Measurements from ENCODE around the gene CHST6.

CHST6 gene

DNA sequence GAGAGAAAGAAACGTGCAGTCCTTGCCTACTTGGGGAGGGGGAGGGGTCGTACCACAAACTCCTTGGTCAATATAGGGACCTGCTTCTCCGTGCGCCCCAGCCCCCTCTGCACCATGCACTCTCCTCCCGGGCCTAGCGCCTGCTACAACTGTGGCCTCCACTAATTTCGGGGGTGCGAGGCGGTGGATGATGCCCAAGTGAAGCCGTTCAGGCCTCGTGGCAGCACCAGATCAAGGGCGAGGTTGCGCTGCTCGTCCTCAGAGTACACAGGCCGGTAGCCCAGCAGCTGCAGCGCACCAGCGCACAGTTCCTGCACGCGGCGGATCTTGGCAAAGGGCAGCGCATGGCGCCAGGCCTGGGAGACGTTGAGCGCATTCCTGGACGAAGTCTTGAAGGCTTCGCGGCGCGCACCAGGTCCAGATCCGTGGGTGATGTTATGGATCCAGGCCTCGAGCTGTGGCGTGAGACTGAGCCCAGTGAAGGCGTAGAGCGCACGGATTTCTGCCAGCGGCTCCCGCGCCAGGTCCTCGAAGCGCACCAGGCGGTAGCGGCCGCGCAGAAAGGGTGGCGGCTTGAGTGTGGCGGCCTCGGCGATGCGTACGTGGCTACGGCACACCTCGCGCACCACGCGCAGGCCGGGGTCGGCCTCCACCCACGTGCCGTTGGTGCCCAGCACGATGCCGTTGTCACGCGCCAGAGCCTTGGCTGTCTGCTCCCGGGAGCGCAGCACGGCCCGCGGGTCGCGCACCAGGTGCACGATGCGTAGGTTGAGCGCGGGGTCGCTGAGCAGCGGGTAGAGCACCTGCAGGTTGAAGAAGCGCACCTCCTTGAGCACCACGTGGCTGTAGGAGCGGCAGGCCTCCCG, 16.5 kb downstream of the CHST6 start:
- H3K4me3 ChIP-seq (ENCODE audit: low read depth, low read length), result no peak overlapping the region
- no peak for DNase-seq (ENCODE audit: low read depth, low spot score)
- ChIA-PET CTCF (interaction anchor here (1.4 to 6.7 kb wide), 2 partner anchors 13 to 280 kb away, joined by 4 to 65 read pairs; partner anchors contain the start of gene TMEM170A), POLR2A (no interaction called here)
- TF ChIP-seq CTCF (IDR thresholded peaks at IDR 0.05; ENCODE audit: insufficient read depth, low read length, missing control alignments), result no peak

GRCh38 chr16:75477680-75478473, 17.4 kb downstream of the CHST6 start:
- no peak overlapping the region for H3K4me3 ChIP-seq (ENCODE audit: low read depth, low read length)
- ChIA-PET POLR2A (no interaction called here), CTCF (interaction anchor here (0.8 to 6.7 kb wide), 6 partner anchors 12 to 286 kb away, joined by 3 to 65 read pairs (median 4); partner anchors contain the start of gene TMEM170A)
- no peak for DNase-seq (ENCODE audit: low read depth, low spot score)
- TF ChIP-seq CTCF (IDR thresholded peaks at IDR 0.05; ENCODE audit: insufficient read depth, low read length, missing control alignments), result no peak

GRCh38 chr16:75476817-75477216, 18.4 kb downstream of the CHST6 start:
- TF ChIP-seq CTCF (IDR thresholded peaks at IDR 0.05; ENCODE audit: insufficient read depth, low read length, missing control alignments), result no peak
- no peak for DNase-seq (ENCODE audit: low read depth, low spot score)
- POLR2A ChIA-PET, result no interaction called here
- CTCF ChIA-PET, result interaction anchor here (0.8 to 6.7 kb wide), 6 partner anchors 11 to 287 kb away, joined by 3 to 65 read pairs (median 4); partner anchors contain the start of gene TMEM170A
- H3K4me3 ChIP-seq (ENCODE audit: low read depth, low read length), result no peak overlapping the region

DNA sequence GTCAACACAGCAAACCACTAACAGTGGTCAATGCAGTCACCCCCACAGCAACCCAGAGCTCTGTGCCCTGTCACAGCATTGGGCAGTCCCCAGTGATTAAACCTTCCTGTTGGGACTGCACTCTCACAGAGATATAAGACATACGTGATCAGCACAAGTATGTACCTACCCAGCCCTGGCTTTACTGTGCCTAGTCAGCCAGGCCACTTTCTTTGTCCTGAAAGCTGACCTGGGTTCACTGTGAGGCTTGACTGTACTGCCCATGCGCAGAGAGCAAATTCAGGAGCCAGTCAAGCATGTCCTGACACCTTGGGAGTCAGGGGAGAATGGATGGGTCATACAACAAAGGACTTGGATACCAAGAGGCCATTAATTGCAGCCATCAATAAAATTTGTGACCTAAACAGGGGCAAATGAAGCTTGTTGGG, 19.8 kb downstream of the CHST6 start:
- CTCF ChIA-PET, result interaction anchor here (0.7 to 6.7 kb wide), 2 partner anchors 9 to 14 kb away, joined by 3 to 65 read pairs; partner anchors contain the start of gene TMEM170A
- POLR2A ChIA-PET, result no interaction called here
- H3K4me3 ChIP-seq (ENCODE audit: low read depth, low read length), result no peak overlapping the region
- DNase-seq (ENCODE audit: low read depth, low spot score), result no peak
- no peak for TF ChIP-seq CTCF (IDR thresholded peaks at IDR 0.05; ENCODE audit: insufficient read depth, low read length, missing control alignments)

DNA sequence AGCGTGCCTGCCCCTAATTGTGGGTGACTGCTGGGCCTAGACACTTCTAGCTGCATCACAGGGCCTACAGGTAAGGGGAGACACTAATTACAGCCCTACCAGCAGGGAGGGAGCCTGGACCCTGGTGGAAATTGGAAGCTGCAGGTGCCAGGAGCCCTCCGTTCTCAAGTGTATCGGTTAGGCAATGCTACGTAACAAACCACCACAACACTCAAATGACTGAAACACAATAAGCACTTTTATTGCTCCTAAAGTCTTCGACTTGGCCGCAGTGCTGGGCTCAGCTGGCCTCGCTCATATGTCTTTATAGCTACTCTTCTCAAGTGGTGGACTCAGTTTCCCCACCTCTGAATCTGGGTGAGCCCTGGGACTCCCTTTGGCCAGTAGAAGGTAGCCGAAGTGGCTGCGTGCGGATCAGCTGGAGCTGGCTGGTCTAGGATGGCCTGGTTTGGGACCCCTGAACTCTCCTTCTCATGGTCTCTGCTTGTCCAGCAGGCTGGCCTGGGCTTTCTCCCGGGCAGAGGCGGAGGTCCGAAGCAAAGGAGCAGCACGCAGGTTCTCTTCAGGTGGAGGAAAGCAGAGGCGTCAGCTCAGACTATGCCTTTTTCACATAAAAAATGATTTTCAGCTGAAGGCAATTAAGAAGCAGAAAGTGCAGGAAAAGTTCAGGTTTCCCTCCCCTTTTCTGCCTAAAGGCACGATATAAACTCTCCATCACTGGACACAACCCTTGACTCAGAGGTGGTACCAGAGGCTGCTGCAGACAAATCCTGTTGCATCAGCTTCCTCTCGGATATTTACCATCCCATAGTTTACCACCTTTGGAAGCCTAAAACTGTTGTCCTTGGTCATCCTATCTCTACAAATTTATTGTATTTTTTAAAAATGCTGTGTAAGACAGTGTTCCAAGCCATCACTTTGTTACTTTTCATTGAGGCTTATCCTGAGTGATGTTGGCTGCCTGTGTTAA, 22.0 kb downstream of the CHST6 start:
- no peak for TF ChIP-seq CTCF (IDR thresholded peaks at IDR 0.05; ENCODE audit: insufficient read depth, low read length, missing control alignments)
- no peak for DNase-seq (ENCODE audit: low read depth, low spot score)
- CTCF ChIA-PET, result interaction anchor here (0.8 to 6.7 kb wide), 22 partner anchors 7 to 1699 kb away, joined by 3 to 65 read pairs (median 6); partner anchors contain the start of genes ADAT1, CHST5 and TMEM170A
- H3K4me3 ChIP-seq (ENCODE audit: low read depth, low read length), result no peak overlapping the region
- POLR2A ChIA-PET, result interaction anchor here (0.6 kb wide), 1 partner anchor 116 kb away, joined by 3 read pairs; no protein-coding TSS in a partner anchor
